NCI-H1105 treated with DMSO at 0.1 percent for 48 hours (cell line): ENCODE data around the gene SMNDC1.
"Not testable (repeated sequence)": the region's sequence is repeated elsewhere in the genome, so short reads cannot be mapped to it uniquely, and the experiment has no call there.

Experiments used
- DNase-seq: peaks from one replicate; lab custom pipeline; 2025; lab: John Stamatoyannopoulos, UW

The SMNDC1 gene

DNA sequence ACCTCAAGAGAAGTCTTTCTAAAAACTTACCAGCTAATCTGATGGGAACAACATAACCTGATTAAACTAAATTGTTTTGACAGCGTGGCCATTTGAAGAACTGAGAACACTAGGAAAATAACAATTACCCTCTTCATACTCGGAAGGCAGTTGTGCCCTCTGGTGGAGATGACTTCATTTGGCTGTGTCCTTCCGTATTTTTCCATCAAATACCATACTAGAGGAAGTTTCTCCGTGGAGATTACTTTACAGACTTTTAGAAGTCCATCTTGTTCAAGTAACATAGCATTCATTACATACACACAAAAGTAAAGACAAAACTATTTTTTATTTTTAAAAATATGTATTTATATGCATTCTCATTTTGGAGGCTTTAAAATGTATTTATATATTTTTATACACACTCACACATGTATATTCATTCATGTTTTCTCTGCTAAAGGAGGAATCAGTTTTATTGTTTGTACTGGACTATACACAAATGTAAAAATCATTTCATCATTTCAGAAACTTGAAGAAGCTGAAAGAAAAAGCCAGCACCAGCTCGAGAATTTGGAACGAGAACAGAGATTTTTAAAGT is 25.2 kb downstream of the SMNDC1 start:
- peak; percentile 60 for DNase-seq

DNA sequence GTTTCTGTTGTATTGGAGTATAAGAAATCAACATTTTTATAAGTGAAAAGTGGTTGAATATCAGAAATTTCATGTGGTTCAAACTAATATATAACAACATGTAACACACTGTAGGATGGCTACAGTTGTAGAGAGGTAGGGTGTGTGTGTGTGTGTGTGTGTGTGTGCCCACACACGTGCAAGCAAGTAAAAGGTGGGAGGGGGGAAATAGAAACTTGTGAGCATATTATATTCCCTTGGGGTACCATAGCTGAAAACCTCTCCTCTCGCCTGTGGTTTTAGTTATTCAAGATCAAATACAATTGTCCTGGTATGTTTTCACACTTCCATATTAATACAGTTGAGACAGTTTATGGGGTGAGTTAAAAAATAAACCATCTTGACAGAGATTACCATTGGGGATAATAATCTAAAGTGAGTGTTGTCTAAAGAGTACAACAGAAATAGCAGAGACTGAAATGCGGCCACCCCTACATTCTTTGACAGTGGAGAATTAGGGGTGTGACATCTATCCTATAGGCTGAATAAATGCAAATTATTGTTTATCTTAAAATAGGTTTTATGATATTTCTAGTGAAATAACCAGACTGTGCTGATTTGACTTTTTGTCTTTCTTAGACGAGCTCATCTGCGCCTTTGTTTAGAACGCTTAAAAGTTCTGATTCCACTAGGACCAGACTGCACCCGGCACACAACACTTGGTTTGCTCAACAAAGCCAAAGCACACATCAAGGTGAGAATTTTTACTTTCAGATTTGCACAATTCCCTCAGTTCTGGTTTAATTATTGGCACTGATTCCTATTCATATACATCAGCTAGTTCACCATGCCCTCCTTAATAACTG is 25.9 kb downstream of the SMNDC1 start:
- DNase-seq, result no peak

DNA sequence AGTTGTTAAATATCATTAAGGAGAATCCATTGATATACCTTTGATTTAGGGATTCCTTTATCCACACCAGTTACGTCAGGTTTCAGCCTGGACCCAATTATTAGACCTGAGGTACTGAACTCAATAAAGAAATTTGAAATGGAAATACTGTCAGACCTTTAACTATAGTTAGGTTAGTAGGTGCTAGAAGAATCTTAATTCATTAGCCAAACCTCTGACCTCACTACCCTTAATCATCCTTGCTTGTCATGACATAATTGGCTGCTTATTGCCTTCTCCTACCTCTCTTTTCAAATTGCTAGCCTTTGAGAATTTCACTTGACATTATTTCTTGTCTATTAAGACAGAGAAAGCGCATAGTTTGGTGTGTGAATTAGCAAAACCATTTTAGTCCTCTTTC is 27.1 kb downstream of the SMNDC1 start:
- DNase-seq, result no peak

DNA sequence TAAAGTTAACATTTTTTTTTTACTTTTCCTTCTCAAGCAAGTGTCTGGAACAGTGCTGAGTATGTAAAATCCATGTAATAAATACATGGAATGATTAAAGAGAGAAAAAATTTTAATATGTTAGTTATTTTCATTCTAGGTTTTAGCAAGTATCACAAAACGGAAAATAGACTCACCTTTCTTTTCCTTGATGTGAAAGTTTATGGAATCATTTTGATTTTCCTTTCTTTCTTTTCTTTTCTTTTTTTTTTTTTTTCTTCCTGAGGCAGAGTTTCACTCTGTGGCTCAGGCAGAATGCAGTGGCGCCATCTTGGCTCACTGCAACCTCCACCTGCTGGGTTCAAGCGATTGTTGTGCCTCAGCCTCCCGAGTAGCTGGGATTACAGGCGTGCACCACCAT is 28.1 kb downstream of the SMNDC1 start:
- DNase-seq, result no peak

- DNase-seq, result no peak
Measured at GRCh38 chr10:110275128-110275729, 29.5 kb downstream of the SMNDC1 start.

DNA sequence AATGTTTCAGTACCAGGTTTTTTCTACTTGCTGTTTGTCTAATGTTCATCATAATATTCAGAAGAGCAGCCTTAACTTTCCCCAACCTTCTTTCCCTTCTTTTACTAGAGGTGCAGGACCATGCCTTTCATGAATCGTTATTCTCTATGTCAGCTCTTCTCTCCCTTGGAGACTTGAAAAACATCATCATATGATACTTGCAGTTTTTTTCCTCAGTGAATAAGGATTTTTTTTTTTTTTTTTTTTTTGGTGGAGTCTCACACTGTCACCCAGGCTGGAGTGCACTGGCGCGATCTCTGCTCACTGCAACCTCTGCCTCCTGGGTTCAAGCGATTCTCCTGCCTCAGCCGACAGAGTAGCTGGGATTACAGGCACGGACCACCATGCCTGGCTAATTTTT is 30.1 kb downstream of the SMNDC1 start:
- no peak for DNase-seq

GRCh38 chr10:110274072-110274627 is 30.6 kb downstream of the SMNDC1 start:
- DNase-seq, result no peak

DNA sequence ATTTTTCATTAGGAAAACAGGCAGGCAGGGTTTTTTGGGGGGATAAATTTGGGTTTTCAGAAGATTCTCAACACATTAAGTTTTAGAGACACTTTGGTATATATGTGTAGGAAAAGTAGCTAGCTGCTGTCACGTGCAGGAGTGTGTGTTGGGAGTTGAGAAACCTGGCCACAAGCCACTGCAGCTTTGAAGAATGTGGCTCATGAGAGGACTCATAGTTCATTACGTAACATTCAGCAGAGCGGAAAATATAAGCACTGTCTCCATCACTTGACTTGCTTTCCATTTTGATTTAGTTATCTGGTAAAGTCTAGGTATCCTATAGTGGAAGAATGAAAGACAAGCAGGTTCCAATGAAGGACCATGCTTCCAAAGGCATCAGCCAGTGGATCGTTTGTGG is 31.2 kb downstream of the SMNDC1 start:
- no peak for DNase-seq

DNA sequence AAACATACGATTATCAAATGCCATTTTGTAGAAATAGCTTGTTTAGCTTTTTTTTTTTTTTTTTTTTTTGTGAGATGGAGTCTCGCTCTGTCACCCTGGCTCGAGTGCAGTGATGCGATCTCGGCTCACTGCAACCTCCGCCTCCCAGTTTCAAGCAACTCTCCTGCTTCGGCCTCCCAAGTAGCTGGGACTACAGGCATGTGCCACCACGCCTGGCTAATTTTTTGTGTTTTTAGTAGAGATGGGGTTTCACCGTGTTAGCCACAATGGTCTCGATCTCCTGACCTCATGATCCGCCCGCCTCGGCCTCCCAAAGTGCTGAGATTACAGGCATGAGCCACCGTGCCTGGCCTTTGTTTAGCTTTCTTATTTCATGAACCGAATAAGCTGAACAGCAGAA is 31.7 kb downstream of the SMNDC1 start:
- not testable (repeated sequence) for DNase-seq

- no peak for DNase-seq
Measured at GRCh38 chr10:110269374-110270318, 35.1 kb downstream of the SMNDC1 start.

GRCh38 chr10:110268971-110269370 is 35.7 kb downstream of the SMNDC1 start:
- no peak for DNase-seq

DNA sequence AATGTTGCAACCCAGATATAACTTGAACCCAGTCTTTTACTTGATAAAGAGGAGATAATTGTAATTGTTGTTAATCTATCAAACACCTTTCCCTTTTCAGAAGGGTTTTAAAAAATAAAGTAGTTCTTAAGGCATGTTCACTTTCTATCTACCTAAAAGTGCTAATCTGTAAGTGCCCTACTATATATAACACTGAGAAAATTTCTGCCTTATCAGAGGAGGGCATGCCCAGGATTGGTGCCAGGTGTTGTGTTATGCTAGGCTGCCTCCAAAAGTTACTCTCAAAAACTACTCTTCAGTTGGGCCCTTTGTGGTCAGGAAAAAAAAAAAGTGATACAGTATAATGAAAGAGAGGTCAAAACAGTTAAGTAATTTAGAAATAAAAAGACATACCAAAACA is 36.3 kb downstream of the SMNDC1 start:
- no peak for DNase-seq

DNA sequence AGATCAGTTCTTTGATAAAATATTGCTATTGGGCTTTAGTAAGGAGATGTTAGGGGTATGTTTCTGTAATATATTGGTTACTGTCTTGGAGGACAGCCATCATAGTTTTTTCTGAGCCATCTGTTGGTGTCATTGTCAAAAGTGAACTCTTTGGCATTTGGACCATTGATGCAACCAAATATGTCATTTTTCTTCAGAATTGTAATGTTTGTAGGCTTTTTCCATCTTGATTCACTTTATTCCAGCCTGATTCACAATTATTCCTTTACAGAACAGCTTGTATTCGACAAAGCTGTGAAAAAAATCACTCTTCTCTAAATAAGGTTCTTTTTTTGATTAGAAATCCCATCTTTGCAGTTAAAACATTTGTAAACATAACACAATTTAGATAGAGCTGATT is 37.4 kb downstream of the SMNDC1 start:
- no peak for DNase-seq

DNA sequence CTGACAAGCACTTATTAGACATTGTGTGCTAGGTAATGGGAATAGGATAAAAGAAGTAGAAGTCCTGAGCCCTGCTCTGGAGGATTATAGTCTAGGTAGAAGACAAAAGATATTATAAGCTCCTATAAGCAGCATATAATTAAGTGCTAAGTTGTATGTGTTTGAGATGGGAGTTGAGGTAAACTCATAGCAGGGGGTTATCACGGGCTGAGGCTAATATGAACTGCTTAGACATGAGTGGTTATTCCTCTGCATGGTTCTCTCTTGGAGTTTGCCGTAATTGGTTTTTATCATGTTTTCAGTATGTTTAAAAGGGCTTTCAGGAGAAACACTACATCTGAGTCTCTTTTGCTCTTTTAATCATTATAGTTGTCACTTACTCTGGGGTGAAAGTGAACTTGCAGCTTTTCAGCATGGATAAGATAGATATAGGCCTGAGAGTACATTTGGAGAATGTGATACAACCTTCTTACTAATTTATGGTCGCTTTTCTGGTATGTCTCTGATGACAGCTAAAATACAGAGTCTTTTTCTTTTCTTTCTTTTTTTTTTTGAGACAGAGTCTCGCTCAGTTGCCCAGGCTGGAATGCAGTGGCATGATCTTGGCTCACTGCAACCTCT is 39.0 kb downstream of the SMNDC1 start:
- DNase-seq, result no peak

- DNase-seq, result no peak
Measured at GRCh38 chr10:110263164-110263563, 41.6 kb downstream of the SMNDC1 start.

DNA sequence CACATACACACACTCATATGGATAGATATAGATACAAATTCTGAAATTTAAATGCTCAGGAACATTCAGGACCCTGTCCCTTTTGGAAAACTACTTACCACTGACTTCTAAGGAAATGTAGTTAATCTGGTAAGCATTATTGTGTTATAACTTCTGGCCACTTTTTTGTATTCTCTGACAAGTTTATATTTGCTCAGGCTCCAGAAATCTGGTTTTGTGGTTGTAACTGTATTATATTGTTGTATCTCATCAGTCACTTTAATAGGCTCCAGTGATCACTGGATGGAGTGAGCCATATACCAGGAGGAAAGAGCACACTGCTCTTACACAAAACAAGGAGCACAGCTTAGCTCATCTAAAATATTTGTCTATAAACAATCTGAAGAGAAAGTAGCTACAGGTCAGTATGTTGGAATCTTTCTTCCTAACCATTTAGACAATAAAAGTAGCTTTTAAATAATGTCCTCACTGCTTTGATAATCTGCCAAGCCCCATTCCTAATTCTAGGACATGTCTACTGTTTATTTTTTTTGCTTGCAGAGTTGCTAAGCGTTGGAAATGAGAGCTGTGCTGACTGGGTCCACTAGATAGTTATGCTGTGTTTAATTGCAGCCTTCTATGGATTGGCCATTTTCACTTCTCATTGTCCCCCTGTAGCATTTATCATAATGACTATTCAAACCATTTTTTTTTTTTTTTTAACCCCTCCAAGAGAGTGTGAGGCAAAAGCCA is 43.8 kb downstream of the SMNDC1 start:
- DNase-seq, result no peak

- no peak for DNase-seq
Measured at GRCh38 chr10:110259317-110259716, 45.4 kb downstream of the SMNDC1 start.

DNA sequence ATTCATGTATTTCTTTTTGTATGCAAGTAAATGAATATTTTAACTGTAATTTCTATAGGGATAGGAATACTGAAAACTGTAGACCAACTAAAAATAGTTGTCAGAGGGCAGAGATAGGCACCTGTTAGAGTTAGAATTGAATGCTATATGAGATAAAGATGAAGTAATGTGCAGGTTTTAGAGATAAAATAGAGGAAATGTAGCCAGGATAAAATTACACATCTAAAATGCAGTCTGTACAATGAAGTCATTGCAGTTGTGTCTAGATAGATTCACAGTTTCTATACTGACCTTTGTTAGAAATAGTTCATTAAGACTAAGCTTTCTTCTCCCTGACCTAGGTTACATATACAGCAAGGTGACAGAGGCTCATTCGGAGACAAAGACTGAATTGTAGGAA is 46.2 kb downstream of the SMNDC1 start:
- DNase-seq, result no peak

DNA sequence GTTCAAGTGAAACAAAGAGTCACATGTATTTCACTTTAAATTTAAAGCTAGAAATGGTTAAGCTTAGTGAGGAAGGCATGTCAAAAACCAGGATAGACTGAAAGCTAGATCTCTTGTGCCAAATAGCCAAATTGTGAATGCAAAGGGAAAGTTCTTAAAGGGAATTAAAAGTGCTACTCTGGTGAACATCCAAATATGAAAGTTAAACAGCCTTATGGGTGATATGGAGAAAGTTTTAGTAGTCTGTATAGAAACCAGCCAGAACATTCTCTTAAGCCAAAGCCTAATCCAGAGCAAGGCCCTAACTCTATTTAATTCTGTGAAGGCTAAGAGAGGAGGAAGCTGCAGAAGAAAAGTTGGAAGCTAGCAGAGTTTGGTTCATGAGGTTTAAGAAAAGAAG is 50.3 kb downstream of the SMNDC1 start:
- no peak for DNase-seq

DNA sequence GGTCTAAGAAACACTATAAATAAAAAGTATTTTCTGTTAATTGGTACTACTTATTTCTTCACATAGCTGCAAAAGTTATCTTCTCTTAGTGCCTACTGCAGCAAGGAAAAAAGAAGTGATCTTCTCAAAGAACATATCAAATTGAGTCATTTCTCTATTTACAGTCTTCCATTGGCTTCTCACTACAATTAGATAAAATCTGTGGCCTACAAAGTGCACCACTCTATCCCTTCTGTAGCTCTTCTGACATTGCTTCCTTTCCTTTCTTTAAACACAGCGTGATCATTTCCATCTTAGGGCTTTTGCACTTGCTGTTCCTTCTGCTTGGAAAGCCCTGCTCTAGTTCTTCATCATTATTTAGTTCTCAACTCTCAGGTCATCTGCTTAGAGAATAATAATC is 52.6 kb downstream of the SMNDC1 start:
- DNase-seq, result no peak

GRCh38 chr10:110251392-110251791 is 53.3 kb downstream of the SMNDC1 start:
- not testable (repeated sequence) for DNase-seq
